T-helper 2 cell treated with Interferon-gamma antibody and Interleukin-4, amounts not matched to agents 100 ng/mL and 5 ng/mL, for 36 hours (primary cell): ENCODE data around the gene SVBP. TPM values are rescaled to one million over a fixed set of nuclear protein-coding genes. Genes with fewer than 3 reads are reported as not detected.

Experiments used
- intact Hi-C: fragments of 100-400 bp; cut with micrococcal nuclease; formaldehyde crosslinking; loops from one replicate; pipeline ENCODE4 v1.15.1; 2023
- total RNA-seq: library from RNA; stranded (reverse); gene quantifications from 2 replicates; pipeline ENCODE4 v1.2.3, GENCODE V29; 2022

Gene SVBP
- total RNA-seq, 1 donor from 2014 or later = 16.0 TPM

DNA sequence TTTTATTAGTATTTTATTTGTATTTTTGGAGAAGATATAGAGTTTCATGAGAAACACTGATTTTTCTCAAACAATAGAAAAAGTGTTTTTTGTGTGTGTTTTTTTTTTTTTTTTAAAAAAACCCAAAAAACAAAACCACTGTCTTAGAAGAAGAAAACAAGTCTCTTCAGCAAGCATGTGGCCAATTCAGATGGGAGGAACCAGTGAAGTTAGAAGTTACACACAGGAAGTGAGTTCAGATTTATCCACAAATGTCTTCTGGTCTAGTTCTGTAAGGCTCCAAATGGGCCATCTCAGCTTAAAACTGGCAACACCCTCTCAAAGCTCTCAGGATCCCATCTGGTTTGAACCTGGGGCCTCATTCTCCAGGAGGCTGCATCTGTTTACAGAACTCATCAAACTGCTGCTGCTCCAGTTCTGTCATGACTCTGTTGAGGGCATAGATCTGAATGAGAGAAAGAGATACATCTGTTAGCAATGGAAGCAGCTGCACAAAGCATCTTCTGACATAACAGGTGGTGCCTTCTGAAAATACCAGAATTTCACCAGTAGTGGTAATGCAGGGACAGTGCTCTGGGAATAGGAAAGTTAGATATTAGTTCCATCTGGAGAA is 10.0 kb downstream of the SVBP start:
- intact Hi-C loops = no loop called here

DNA sequence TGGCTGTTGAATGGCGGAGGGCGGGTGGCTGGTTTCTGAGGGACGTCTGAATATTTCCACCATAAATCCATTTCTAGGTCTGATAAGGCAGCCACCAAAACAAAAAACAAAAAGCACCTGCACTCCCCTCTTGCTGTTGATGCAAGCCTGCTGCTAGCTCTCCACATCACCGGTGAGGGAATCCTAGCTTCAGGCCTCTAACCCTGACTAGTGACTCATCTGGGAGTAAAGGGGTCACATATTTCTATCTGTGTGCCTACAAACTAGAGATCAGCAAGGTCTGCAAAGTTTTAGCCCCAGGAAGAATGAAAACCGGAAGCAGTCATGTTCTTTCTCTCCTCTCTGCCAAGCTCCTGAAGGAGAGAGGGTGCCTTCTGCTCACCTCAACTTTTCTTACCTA is 10.6 kb downstream of the SVBP start:
- intact Hi-C loops = no loop called here

DNA sequence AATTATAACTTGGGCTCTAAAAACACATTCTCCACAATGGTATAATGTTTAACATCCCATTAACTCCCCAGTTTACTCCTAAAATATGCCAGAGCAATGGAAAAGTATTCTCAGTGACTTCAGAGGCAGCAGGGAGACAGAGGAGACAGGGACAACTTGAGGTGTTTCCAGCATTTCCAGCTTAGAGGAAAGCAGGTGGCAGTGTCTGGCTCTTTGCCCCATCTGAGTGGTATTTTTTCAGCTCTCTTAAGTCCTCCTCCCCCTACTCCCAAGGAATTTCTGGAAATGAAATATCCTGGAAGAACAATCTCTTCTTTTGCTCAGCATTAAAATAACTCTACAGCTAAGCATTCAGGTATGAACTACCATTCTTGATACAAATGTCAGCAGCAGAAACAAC is 11.0 kb downstream of the SVBP start:
- intact Hi-C loops = no loop called here

DNA sequence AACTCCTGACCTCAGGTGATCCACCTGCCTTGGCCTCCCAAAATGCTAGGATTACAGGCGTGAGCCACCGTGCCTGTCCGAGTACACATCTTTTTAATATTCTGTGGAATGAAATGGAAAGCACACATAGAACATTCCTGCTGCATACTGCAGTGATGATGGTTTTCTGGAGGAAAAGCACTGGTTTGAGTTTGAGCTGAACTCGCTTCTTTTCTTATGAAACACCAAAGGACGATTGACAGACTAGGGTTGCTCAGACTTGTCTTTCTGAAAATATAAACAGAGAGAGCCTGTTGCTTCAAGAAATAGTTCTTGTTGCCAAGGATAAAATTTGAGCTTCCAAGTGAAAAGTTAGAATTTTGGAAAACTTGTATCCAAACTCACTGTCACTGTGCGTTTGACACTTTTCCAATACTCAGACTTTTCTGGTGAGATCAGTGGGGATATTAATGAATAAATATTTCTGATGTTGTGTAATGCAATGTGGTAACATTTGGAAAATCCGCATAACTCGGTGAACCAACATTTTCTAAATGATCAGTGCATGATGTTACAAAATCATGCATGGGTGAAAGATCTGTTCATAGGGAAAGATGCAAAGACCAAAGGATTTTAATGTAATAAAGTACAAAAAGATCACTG is 15.2 kb downstream of the SVBP start:
- intact Hi-C loops = no loop called here

DNA sequence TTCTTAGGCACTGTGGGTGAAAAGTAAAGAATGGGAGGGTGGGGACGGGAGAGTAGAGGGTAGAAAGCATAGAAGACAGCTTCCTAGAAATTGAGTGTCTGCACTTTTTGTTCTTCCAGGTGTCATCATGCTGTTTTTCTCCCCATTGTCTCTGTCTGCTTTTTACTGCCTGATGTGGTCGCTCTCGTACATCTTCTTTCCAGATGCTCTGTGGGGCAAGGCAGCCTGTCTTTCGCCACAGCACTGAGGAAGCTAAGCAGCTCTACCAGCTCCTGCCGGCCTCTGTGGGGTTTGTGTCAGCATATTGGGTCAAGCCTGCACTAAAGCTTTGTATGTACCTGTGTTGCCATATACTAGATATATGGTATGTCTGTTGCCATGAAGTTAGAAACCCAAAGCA is 19.2 kb downstream of the SVBP start:
- intact Hi-C loops = loop anchor here (1.0 kb wide), 1 partner anchor 10 kb away; no protein-coding TSS in a partner anchor

DNA sequence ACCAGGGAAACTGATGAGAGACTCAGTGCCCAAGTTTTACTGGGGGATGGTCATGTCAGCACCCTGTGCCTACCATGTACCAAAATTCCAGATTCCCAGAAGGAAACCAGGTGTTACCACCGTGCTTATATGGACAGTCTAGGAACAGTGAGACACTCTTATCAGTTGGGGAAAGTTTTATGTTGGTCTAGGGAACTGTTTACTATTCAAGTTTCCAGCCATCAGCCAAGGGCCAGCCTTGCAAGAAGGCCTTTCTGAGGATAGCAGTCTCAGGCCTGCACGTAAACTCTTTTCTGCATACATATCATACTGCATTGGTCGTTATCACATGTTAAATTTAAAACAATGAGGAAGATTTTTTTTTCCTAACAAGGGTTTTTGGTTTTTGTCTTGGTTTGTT is 19.8 kb downstream of the SVBP start:
- intact Hi-C loops = loop anchor here (1.0 kb wide), 1 partner anchor 9 kb away; no protein-coding TSS in a partner anchor

DNA sequence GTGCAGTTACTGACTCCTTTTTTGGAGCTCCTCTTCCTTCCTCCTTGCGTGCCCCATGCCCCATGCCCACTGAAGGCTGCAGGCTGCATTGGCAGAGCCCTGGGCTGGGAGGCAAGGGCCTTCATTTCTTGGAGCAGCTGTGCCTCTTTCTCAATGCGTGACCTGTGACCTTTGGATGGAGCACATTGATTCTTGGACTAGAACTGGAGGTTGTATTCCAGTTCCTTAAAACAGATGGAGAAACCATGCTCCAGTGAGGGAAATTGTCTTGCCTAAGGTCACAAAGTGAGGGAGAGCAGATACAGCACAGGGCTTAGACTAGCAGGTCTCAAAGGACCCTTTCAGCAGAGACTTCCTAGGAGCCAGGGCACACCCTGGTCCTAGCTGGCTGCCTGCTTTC is 23.4 kb downstream of the SVBP start:
- intact Hi-C loops = no loop called here

DNA sequence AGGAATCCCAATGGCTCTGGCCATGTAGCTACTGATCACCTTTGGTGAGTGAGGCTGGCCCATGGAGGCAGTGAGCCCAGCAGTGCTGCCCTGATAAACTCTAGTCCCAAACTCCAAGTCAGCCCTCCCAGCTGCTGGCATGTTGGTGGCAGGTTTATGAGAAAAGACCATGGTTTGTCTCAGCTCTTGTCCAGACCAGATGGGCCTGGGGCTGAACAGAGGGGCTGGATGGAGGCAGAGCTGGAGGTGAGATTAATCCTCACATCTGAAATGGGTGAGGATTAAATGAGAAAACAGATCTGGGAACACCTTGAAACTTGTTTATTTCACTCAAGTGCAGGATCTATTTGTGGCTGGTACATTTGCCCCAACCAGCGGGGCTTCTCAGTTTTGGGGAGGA is 29.2 kb downstream of the SVBP start:
- intact Hi-C loops = loop anchor here (1.0 kb wide), 1 partner anchor 9 kb away; no protein-coding TSS in a partner anchor

DNA sequence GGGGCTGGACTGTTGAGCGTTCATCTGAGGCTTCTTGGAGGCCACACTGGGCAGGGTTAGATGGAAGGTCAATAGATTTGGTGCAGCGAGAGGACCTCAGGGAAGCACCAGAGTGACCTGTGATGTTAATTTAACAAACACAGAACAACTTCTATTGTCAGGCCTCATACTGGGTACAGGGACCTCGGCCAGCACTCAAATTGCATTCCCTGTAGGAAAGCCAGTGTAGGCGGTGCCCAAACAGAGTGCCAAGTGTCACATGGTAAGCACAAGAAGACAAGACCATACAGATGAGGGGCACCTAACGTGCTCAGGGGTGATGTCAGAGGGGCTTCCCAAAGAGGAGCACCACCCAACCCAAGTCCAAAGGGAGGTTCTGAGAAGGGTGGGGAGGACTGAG is 31.1 kb downstream of the SVBP start:
- intact Hi-C loops = no loop called here

DNA sequence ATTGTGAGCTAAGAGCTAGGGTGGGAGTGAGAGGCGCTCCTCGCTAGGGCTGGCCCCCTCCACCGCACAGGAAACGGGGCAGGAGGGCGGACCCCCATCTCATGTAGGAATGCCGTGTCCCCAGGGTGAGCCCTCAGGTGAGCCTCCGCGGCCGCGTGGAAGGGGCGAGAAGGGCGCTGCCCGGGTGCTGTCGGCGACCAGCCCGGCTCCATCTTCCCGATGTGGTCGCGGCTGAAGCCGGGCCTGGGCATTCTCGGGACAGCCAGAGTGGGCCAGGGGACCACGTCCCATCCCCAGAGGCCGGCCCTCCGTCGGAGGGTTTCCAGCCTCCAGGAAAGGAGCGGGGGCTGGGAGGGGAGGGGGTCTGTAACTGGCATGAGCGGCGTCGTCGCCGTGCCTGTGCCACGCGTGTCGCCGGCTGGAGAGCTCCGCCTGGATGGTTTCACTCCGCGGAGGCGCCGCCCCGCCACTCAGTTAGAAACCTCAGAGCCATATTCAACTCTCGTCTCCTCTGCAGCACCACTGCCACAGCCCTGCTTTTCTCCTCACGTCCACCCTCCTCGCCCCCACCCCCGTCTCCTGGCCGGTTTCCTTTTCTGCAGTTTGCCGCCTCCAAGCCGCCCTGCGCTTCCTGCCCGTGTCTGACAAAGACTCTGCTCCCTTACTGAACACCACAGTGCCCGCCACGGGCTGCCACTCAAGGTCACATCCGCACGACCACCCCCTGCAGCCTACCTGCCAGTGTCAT is 32.1 kb downstream of the SVBP start, which contains the start of gene TMEM269:
Gene TMEM269 (plus strand): TSS at position 46 of the 748 bp plus-strand sequence. CDS start 4,903 bp downstream, outside the sequence.
- intact Hi-C loops = loop anchor here (2.0 kb wide), 1 partner anchor 34 kb away; no protein-coding TSS in a partner anchor

DNA sequence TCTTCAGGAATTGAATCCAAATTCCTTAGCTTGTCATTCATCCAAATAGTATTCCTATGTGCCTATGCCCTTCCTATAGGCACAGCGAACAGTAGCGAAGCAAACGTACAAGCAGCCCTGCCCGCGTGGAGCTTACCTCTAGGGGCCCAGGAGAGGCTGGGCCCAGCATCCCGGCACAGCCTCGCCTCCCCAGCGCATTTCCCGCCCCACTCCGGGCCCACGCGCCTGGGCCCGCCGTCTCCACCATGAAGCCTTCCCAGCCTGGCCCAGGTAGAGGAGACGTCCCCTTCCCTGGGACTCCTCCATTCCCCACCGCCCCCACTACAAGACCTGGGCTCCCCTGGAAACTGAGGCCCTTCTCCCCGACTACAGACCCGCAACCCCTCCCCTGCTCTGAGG is 32.7 kb downstream of the SVBP start:
- intact Hi-C loops = loop anchor here (2.0 kb wide), 1 partner anchor 34 kb away; no protein-coding TSS in a partner anchor

DNA sequence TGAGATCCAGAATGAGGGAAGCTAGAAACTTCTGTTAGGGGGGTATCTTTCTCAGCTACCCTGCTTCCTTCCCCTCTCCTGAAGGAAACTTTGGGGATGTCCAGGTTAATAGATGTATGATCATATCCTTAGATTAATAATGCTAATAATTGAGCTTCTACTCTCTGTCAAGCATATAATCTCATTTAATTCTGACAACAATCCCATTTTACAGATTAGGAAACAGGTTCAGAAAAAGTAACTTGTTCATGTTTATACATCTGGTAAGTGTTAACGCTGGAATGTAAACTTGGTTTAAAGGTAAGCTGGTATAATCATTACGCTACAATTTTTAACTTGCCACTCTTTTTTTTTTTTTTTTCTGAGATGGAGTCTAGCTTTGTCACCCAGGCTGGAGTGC is 34.1 kb downstream of the SVBP start:
- intact Hi-C loops = no loop called here

DNA sequence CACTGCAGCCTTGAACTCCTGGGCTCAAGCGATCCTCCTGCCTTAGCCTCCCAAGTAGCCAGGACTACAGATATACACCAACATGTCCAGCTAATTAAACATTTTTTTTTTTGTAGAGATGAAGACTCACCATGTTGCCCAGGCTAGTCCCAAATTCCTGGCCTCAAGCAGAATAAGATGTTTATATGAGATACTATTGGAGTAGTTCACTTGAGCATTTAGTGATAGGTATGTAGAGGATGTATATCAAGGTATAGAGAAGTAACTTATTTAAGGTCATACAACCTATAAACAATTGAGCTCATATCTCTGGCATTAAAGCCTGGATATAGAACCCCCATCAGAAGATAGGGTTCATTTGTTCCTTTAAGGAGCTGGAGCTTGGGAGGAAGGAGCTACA is 37.0 kb downstream of the SVBP start:
- intact Hi-C loops = no loop called here

DNA sequence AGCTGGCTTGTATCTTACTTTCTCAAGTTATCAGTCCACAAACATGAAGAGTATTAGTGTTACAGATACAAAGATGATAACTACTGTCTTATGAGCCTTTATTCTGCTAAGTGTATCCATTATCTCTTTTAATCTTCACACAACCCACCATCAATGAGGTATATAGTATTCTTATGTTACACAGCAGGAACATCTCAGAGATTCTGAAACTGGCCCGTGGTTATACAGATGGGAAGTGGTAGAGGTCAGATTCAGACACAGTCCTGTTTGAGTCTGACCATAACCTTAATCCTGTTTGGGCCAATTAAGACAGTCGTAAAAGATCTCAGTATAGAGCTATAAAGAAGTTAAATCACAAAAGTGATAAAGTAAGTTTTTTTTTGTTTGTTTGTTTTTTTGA is 37.5 kb downstream of the SVBP start:
- intact Hi-C loops = no loop called here

DNA sequence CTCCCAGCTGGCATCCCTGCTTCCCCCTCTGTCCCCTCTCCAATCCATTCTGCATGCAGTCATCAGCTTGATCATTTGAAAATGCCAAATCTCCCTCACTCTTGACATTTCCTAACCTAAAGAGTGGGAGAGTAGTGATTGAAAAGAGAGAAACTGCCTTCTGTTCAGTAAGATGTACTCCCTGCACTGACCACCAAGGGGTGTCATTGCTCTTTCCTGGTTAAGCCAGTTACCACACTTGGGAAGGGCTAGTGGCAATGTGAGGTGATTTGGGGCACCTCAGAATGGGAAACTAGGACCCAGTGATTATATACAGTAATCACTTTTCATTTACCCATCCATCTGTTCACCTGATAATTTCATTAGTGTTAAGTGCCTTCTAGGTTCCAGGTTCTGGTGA is 39.3 kb downstream of the SVBP start:
- intact Hi-C loops = loop anchor here (1.0 kb wide), 1 partner anchor 295 kb away; no protein-coding TSS in a partner anchor

DNA sequence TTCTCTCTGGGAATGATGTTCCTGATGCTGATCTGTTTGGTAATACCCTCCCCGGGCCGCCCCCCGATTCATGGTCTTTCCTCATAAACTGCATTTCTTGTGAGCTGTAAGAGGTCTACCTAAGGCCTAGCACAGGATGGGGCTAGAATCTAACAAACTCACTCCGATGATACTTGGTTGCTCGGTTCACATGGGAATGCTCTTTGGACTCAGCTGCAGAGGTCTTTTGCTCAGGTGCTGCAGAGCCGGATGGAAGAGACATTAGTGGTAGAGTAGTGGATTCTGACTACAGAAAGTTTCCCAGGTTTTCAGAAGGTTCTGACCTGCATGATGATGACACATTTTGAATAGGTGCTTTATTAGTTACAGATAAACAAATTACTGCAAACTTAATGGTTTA is 40.7 kb downstream of the SVBP start:
- intact Hi-C loops = no loop called here

DNA sequence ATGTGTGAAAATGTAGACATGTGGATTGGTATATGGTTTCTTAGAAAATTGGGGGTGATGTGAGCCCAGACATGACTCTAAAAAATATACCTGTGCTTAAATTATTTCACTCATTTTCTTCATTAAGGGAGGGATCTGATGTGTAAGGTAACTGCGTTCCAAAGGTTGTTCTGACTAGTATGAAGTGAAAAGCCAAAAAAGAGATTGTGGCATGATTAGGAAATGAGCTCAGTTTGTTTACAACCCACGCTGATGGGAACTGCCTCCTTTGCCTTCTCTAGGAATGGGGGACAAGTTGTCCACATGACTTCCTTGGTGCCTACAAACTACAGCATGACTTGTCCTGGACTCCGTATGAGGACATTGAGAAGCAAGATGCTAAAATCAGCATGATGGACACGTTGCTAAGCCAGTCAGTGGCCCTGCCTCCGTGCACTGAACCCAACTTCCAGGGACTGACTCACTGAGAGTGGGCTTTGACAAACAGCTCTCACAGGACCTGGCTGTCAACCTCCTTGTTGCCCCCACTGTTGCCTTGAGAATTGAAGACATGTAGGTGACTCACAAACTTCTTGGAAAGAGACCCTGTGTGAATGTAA is 42.2 kb downstream of the SVBP start:
- intact Hi-C loops = no loop called here

DNA sequence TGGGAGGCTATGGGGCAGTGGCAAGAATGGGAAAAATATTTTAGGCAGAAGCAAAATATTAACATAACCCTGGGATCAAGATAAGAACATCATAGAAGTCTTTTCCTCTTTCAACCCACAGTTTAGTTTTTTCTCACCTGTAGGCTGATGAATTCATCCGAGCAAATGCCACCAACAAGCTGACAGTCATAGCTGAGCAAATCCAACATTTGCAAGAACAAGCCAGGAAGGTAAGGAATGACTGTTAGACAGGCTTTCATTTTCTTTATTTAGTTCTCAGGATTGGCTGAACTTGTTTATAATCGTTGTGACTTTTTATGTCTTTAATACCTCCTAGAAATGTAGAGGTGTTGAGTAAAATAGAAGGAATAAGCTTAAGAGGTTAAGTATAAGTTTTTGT is 43.8 kb downstream of the SVBP start:
- intact Hi-C loops = no loop called here

DNA sequence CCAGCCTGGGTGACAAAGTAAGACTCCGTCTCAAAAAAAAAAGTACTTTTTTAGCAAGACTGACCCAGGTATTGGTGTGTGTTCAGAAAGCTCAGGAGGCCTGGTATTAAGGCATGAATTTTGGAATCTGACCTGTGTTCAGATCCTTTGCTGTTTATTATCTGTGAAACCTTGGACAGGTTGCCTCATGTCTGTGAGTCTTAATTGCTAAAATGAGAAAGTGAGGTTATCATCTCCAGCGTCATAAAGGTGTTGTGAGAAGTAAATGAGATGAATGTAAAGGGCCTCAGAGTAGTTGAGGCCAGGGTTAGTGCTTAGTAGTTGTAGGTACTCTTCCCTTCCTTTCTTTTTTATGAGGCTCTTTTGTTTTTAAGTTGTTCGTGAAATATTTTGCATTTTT is 47.4 kb downstream of the SVBP start:
- intact Hi-C loops = loop anchor here (5.0 kb wide), 1 partner anchor 152 kb away; no protein-coding TSS in a partner anchor

DNA sequence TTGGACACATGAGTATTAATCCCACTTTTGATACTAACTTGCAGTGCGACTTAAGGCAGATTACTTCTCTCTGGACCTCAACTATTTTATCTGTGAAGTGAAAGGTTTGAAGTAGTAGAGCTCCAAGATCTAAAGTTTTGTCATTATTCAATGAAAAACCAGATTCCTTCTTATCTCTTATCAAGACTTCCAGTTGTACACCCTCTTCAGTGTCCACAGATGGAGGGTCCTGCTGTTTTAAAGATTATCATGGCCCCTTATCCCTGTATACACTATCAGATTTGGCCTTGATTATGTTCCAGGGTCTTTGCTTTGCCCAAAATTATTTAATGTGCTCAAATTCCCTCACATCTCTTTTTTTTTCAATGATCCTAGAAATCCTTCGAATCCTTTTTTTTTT is 49.0 kb downstream of the SVBP start:
- intact Hi-C loops = loop anchor here (5.0 kb wide), 1 partner anchor 154 kb away; no protein-coding TSS in a partner anchor

DNA sequence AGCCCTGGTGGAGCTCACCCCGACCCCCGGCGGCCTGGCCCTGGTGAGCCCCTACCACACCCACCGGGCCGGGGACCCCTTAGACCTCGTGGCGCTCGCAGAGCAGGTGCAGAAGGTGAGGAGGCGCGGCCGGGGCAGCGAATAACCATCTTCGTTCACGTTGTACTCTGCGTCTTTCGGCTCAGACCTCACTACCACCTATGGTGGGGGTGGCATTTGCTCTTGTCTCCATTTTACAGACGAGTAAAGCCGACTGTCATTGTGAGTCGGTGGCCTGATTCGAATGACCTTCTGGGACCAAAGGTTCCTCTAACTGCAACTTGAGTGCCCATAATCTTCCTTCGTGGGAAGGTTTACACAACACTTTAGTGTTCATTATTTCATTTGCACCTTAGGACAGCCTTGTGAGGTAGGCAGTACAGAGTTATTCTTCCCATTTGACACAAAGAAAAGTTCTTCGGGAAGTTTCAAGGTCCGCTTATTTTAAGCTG is 49.6 kb downstream of the SVBP start:
- intact Hi-C loops = loop anchor here (1.0 to 5.0 kb wide), 9 partner anchors 49 to 433 kb away; partner anchors contain the start of genes CCDC30, CFAP57, EBNA1BP2 and ERMAP
